DOHH2 (cell line): Measurements from ENCODE around the gene DLGAP3.

Source experiments
- H3F3A ChIP-seq: fragments of 200-600 bp; sonication (generic), shearing (Covaris generic); 2 replicates; pipeline ENCODE4 v1.6.0; 2016; ENCODE audit warnings: antibody characterized with exemption, mild to moderate bottlenecking; ENCODE audit not compliant: control insufficient read depth, insufficient read depth
- H3K27ac ChIP-seq: fragments of 200-600 bp; sonication (generic); 2 replicates; pipeline ENCODE4 v1.5.1; 2014; ENCODE audit warnings: low read depth, mild to moderate bottlenecking, low read length, moderate library complexity
- H3K27me3 ChIP-seq: fragments of 200-600 bp; sonication (generic); 2 replicates; pipeline ENCODE4 v1.6.1; 2014; ENCODE audit warnings: mild to moderate bottlenecking, low read length, mixed read lengths; ENCODE audit not compliant: control insufficient read depth
- H3K36me3 ChIP-seq: fragments of 200-600 bp; sonication (generic); 2 replicates; pipeline ENCODE4 v1.6.1; 2014; ENCODE audit warnings: mild to moderate bottlenecking, low read length, moderate library complexity, mixed read lengths; ENCODE audit not compliant: control insufficient read depth
- H3K4me1 ChIP-seq: fragments of 200-600 bp; sonication (generic); 2 replicates; pipeline ENCODE4 v1.6.1; 2014; ENCODE audit warnings: mild to moderate bottlenecking, low read length, mixed read lengths; ENCODE audit not compliant: control insufficient read depth
- H3K4me2 ChIP-seq: fragments of 200-600 bp; sonication (generic); 2 replicates; pipeline ENCODE4 v1.6.0; 2014; ENCODE audit warnings: mild to moderate bottlenecking, low read length, moderate library complexity
- H3K4me3 ChIP-seq: fragments of 200-600 bp; sonication (generic); 2 replicates; pipeline ENCODE4 v1.5.1; 2014; ENCODE audit warnings: mild to moderate bottlenecking, low read length, mixed read lengths
- H3K79me2 ChIP-seq: fragments of 200-600 bp; sonication (generic); 2 replicates; pipeline ENCODE4 v1.6.1; 2014; ENCODE audit warnings: mild to moderate bottlenecking, low read length, mixed read lengths; ENCODE audit not compliant: control insufficient read depth
- H3K9me2 ChIP-seq: fragments of 200-600 bp; sonication (generic); replicated peaks from 2 replicates; pipeline ENCODE4 v1.6.1; 2014; ENCODE audit warnings: mild to moderate bottlenecking, low read length, mixed read lengths; ENCODE audit not compliant: control insufficient read depth
- H3K9me3 ChIP-seq: fragments of 200-600 bp; sonication (generic); 2 replicates; pipeline ENCODE4 v1.6.1; 2014; ENCODE audit warnings: antibody characterized with exemption, low read length, mixed read lengths; ENCODE audit not compliant: control insufficient read depth, insufficient read depth
- H4K20me1 ChIP-seq: fragments of 200-600 bp; sonication (generic); 2 replicates; pipeline ENCODE4 v1.6.0; 2014; ENCODE audit warnings: low read depth, mild to moderate bottlenecking, antibody characterized with exemption, low read length, moderate library complexity; ENCODE audit not compliant: control insufficient read depth, insufficient read depth
- EZH2phosphoT487 ChIP-seq: fragments of 200-600 bp; sonication (generic); IDR thresholded peaks from 2 replicates; pipeline ENCODE4 v1.6.1; 2017; ENCODE audit warnings: borderline replicate concordance, mild to moderate bottlenecking, antibody characterized with exemption, low read length, moderate library complexity, mixed read lengths
- TF ChIP-seq, protein P1 (sequence below): fragments of 200-600 bp; sonication (generic); IDR thresholded peaks from one replicate; pipeline ENCODE4 v1.5.1; 2014; ENCODE audit warnings: antibody characterized with exemption, mild to moderate bottlenecking, low read depth, low read length; ENCODE audit not compliant: poor library complexity, severe bottlenecking

The DLGAP3 gene

DNA sequence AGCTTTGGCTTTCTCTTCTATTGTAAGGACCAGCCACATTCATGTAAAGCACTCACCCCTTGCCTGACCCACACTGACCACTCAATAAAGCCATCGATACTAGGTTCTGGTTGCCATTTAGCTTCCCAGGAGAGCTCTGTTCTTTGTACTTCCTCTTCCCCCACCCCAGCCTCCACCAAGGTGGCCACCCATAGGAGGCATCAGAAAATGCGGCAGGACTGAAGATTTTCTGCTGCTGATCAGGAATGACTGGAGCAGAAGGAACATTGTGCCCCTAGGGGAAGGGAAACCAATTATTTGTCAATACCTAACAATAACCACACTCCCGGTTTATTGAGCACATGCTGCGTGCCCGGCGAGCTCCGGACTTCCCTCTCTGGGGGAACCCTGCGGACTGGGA, 64.7 kb downstream of the DLGAP3 start:
- H3F3A ChIP-seq, result no peaks in the 10 kb centered on the region
- H3K4me1 ChIP-seq, result peaks cover 21% of the 10 kb centered on the region
- peaks cover 5% of the 10 kb centered on the region for H3K79me2 ChIP-seq
- no peak overlapping the region for H3K4me2 ChIP-seq
- TF ChIP-seq, protein P1, sequence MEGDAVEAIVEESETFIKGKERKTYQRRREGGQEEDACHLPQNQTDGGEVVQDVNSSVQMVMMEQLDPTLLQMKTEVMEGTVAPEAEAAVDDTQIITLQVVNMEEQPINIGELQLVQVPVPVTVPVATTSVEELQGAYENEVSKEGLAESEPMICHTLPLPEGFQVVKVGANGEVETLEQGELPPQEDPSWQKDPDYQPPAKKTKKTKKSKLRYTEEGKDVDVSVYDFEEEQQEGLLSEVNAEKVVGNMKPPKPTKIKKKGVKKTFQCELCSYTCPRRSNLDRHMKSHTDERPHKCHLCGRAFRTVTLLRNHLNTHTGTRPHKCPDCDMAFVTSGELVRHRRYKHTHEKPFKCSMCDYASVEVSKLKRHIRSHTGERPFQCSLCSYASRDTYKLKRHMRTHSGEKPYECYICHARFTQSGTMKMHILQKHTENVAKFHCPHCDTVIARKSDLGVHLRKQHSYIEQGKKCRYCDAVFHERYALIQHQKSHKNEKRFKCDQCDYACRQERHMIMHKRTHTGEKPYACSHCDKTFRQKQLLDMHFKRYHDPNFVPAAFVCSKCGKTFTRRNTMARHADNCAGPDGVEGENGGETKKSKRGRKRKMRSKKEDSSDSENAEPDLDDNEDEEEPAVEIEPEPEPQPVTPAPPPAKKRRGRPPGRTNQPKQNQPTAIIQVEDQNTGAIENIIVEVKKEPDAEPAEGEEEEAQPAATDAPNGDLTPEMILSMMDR, result no peak
- TF ChIP-seq EZH2phosphoT487, result no peak
- H4K20me1 ChIP-seq, result no peaks in the 10 kb centered on the region
- H3K36me3 ChIP-seq, result no peaks in the 10 kb centered on the region
- peaks cover 9% of the 10 kb centered on the region; the same call in 1 of the 2 replicates for H3K27me3 ChIP-seq
- H3K9me3 ChIP-seq, result no peaks in the 10 kb centered on the region
- H3K27ac ChIP-seq, result no peak overlapping the region
- no peak overlapping the region for H3K4me3 ChIP-seq
- H3K9me2 ChIP-seq, result no peaks in the 10 kb centered on the region

DNA sequence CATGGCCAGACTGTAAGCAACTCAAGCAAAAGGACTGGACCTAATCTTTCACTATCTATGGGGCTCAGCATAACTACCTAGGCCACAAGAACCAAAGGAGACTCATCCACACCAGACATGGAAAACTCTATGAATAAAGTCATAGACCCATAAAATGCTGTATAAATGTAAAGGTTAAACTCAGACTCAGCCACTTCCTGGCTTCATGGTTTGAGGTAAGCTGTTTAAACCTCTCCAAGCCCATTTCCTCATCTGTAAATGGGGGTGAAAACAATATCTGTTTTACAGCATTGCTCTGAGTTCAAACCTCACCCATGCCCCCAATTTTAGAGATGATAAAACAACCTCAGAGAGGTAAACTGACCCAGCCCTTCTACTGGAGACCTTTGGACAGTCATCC, 65.9 kb downstream of the DLGAP3 start:
- TF ChIP-seq, protein P1, result no peak
- no peak for TF ChIP-seq EZH2phosphoT487
- no peaks in the 10 kb centered on the region for H4K20me1 ChIP-seq
- H3F3A ChIP-seq, result no peaks in the 10 kb centered on the region
- peaks cover 25% of the 10 kb centered on the region for H3K4me1 ChIP-seq
- H3K27me3 ChIP-seq, result peaks cover 9% of the 10 kb centered on the region; the same call in 1 of the 2 replicates
- no peak overlapping the region for H3K4me3 ChIP-seq
- H3K27ac ChIP-seq, result no peak overlapping the region
- no peak overlapping the region for H3K4me2 ChIP-seq
- H3K9me3 ChIP-seq, result no peaks in the 10 kb centered on the region
- H3K36me3 ChIP-seq, result peaks cover 3% of the 10 kb centered on the region; the same call in 1 of the 2 replicates
- H3K79me2 ChIP-seq, result peaks cover 17% of the 10 kb centered on the region
- H3K9me2 ChIP-seq, result no peaks in the 10 kb centered on the region

DNA sequence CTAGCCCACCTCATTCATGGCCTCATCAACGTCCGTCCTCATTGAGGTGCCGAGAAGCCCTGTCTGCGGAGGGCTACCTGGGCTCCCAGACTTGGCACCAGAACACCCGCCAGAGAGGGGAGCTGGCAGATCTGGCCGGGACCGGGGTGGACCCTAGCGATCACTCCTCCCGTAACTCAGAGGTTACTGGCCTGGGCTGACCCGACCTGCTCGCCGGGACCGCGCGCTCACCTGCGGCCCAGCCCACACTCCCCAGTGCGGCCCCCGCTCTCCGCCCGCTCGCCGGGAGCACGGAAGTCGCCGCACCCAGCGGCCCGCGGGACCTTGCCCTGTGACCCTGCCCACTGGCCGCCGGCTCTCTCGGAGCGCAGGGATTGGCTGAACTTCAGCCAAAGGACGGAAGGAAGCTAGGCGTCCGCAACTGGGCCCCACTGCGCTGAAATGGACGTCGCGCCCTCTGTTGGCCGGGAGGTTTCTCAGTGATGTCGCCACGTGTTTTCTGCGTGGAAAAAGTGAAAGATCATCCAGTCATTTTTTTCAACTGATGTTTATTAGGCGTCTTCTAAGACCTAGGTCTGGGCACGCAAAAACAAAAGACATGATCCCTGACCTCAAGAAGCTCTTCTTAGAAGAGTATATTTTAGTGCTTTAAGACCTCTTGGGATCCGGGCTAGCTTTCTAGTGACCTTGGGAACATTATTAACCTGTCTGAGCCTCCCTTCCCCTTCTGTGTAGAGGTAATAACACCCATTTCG, 69.8 kb downstream of the DLGAP3 start, which contains the start of gene SMIM12:
Gene SMIM12, minus strand, starts transcription at position 304 of the 755 bp plus-strand sequence. CDS start 3,772 bp downstream, outside the sequence.
- H3K9me2 ChIP-seq, result no peaks in the 10 kb centered on the region
- no peaks in the 10 kb centered on the region for H3K27me3 ChIP-seq
- peak within 1 kb of the TSS; percentile 95 for H3K4me3 ChIP-seq
- TF ChIP-seq, protein P1, result peak; percentile 91
- TF ChIP-seq EZH2phosphoT487, result no peak
- H3F3A ChIP-seq, result no peaks in the 10 kb centered on the region
- H3K4me1 ChIP-seq, result peaks cover 24% of the 10 kb centered on the region
- H3K79me2 ChIP-seq, result peaks cover 47% of the 10 kb centered on the region
- peaks cover 4% of the 10 kb centered on the region; the same call in 1 of the 2 replicates for H4K20me1 ChIP-seq
- H3K36me3 ChIP-seq, result peaks cover 22% of the 10 kb centered on the region
- H3K27ac ChIP-seq, result no peak within 1 kb of the TSS
- no peaks in the 10 kb centered on the region for H3K9me3 ChIP-seq
- peak within 1 kb of the TSS; percentile 79 for H3K4me2 ChIP-seq
